ENCODE results near the gene IFI6. TPM values are rescaled to one million over a fixed set of nuclear protein-coding genes. Genes with fewer than 3 reads are reported as not detected.
A peak's percentile ranks its signal among the peaks of the same experiment; 100 is the strongest.
"Not testable (repeated sequence)": the region's sequence is repeated elsewhere in the genome, so short reads cannot be mapped to it uniquely, and the experiment has no call there.

Gene IFI6
- total and polyA plus RNA-seq, 4 donors, result 5.9 to 339 (median 169) TPM

- Histone ChIP-seq H3K27ac (ENCODE audit: low read depth in 1 of 2, low read length in 2 of 2) (no peak overlapping the region), H3K36me3 (ENCODE audit: control insufficient read depth in 4 of 4, insufficient read depth in 3 of 4, low read depth in 1 of 4, low read length in 3 of 4) (no peaks in the 10 kb centered on the region), H3K4me1 (ENCODE audit: control insufficient read depth in 4 of 4, insufficient read depth in 4 of 4, low read length in 3 of 4) (no peaks in the 10 kb centered on the region), H3K4me3 (ENCODE audit: low read depth in 1 of 3, low read length in 3 of 3) (no peak overlapping the region), H3K27me3 (ENCODE audit: control insufficient read depth in 4 of 4, insufficient read depth in 4 of 4, low read length in 3 of 4) (no peaks in the 10 kb centered on the region), H3K9ac (ENCODE audit: low read depth in 1 of 2, low read length in 2 of 2) (no peak overlapping the region), H3K9me3 (ENCODE audit: control insufficient read depth in 4 of 4, low read length in 3 of 4) (no peaks in the 10 kb centered on the region)
- 87% methylated on average over 5 of the region's 5 CpGs for WGBS
- no peak for DNase-seq (ENCODE audit: low spot score)
- no peak for TF ChIP-seq ATF3 (IDR thresholded peaks at IDR 0.05)
- no peak for TF ChIP-seq GABPA (IDR thresholded peaks at IDR 0.05 in 1 of 2, conservative IDR thresholded peaks at IDR 0.05 in 1 of 2)
- TF ChIP-seq MAX (IDR thresholded peaks at IDR 0.05), result no peak
- no peak for TF ChIP-seq HNF4A (conservative IDR thresholded peaks at IDR 0.05)
- no peak for TF ChIP-seq EGR1 (IDR thresholded peaks at IDR 0.05; ENCODE audit: low read depth in 2 of 2)
- no peak for TF ChIP-seq JUND (IDR thresholded peaks at IDR 0.05)
- no peak for TF ChIP-seq RAD21 (IDR thresholded peaks at IDR 0.05)
- TF ChIP-seq, protein P1, sequence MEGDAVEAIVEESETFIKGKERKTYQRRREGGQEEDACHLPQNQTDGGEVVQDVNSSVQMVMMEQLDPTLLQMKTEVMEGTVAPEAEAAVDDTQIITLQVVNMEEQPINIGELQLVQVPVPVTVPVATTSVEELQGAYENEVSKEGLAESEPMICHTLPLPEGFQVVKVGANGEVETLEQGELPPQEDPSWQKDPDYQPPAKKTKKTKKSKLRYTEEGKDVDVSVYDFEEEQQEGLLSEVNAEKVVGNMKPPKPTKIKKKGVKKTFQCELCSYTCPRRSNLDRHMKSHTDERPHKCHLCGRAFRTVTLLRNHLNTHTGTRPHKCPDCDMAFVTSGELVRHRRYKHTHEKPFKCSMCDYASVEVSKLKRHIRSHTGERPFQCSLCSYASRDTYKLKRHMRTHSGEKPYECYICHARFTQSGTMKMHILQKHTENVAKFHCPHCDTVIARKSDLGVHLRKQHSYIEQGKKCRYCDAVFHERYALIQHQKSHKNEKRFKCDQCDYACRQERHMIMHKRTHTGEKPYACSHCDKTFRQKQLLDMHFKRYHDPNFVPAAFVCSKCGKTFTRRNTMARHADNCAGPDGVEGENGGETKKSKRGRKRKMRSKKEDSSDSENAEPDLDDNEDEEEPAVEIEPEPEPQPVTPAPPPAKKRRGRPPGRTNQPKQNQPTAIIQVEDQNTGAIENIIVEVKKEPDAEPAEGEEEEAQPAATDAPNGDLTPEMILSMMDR (IDR thresholded peaks at IDR 0.05; ENCODE audit: low read depth, low read length, missing input control), result no peak
These were observed 27.5 kb downstream of the IFI6 start for GRCh38 chr1:27644369-27645070.

- peak; percentile 49 for DNase-seq (ENCODE audit: low spot score)
- Histone ChIP-seq H3K9me3 (ENCODE audit: control insufficient read depth in 4 of 4, low read length in 3 of 4) (no peaks in the 10 kb centered on the region), H3K9ac (ENCODE audit: low read depth in 1 of 2, low read length in 2 of 2) (no peak overlapping the region), H3K27me3 (ENCODE audit: control insufficient read depth in 4 of 4, insufficient read depth in 4 of 4, low read length in 3 of 4) (no peaks in the 10 kb centered on the region), H3K36me3 (ENCODE audit: control insufficient read depth in 4 of 4, insufficient read depth in 3 of 4, low read depth in 1 of 4, low read length in 3 of 4) (no peaks in the 10 kb centered on the region), H3K4me1 (ENCODE audit: control insufficient read depth in 4 of 4, insufficient read depth in 4 of 4, low read length in 3 of 4) (no peaks in the 10 kb centered on the region), H3K27ac (ENCODE audit: low read depth in 1 of 2, low read length in 2 of 2) (no peak overlapping the region), H3K4me3 (ENCODE audit: low read depth in 1 of 3, low read length in 3 of 3) (no peak overlapping the region)
- WGBS, result 37% methylated on average over 13 of the region's 13 CpGs
- TF ChIP-seq, protein P1 (IDR thresholded peaks at IDR 0.05; ENCODE audit: low read depth, low read length, missing input control), result peak; percentile 73
- TF ChIP-seq RAD21 (IDR thresholded peaks at IDR 0.05), result peak; percentile 60 to 81
- TF ChIP-seq MAX (IDR thresholded peaks at IDR 0.05), result no peak
These were observed 28.2 kb downstream of the IFI6 start for GRCh38 chr1:27643600-27644368.

DNA sequence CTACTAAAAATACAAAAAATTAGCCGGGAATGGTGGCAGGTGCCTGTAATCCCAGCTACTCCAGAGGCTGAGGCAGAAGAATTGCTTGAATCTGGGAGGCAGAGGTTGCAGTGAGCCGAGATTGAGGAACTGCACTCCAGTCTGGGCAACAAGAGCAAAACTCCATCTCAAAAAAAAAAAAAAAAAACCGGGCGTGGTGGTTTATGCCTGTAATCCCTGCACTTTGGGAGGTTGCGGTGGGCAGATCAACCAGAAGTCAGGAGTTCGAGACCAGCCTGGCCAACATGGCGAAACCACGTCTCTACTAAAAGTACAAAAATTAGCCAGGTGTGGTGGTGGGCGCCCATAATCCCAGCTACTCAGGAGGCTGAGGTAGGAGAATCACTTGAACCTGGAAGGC lies 31.5 kb downstream of the IFI6 start:
- H3K9me3 ChIP-seq (ENCODE audit: control insufficient read depth in 4 of 4, low read length in 3 of 4); H3K4me3 ChIP-seq (ENCODE audit: low read depth in 1 of 3, low read length in 3 of 3); H3K36me3 ChIP-seq (ENCODE audit: control insufficient read depth in 4 of 4, insufficient read depth in 3 of 4, low read depth in 1 of 4, low read length in 3 of 4); H3K4me1 ChIP-seq (ENCODE audit: control insufficient read depth in 4 of 4, insufficient read depth in 4 of 4, low read length in 3 of 4); H3K27ac ChIP-seq (ENCODE audit: low read depth in 1 of 2, low read length in 2 of 2); H3K9ac ChIP-seq (ENCODE audit: low read depth in 1 of 2, low read length in 2 of 2); H3K27me3 ChIP-seq (ENCODE audit: control insufficient read depth in 4 of 4, insufficient read depth in 4 of 4, low read length in 3 of 4); DNase-seq (ENCODE audit: low spot score): not testable (repeated sequence)
- WGBS, result 84% methylated on average over 9 of the region's 9 CpGs
